WTC11 (cell line): ENCODE data around the gene RNPS1.

ENCODE experiments used
- ATF3 ChIP-seq: sonication (generic); formaldehyde crosslinking; conservative IDR thresholded peaks from 2 replicates; pipeline ENCODE4 v1.8.1; 2022; ENCODE audit warnings: mild to moderate bottlenecking, missing genetic modification reagents
- ZBTB43 ChIP-seq: sonication (generic); formaldehyde crosslinking; IDR thresholded peaks from 2 replicates; pipeline ENCODE4 v1.8.1; 2023; ENCODE audit warnings: mild to moderate bottlenecking, missing genetic modification reagents
- ZNF532 ChIP-seq: fragments of 250-450 bp; sonication (Bioruptor Pico); IDR thresholded peaks from 2 replicates; pipeline ENCODE4 v1.9.0; 2021; ENCODE audit warnings: mild to moderate bottlenecking, borderline replicate concordance

GRCh38 chr16:2209258-2210008, 58.5 kb downstream of the RNPS1 start:
- TF ChIP-seq ATF3 (CRISPR knock-in tag) (no peak), ZNF532 (CRISPR knock-in tag) (no peak), ZBTB43 (CRISPR knock-in tag) (no peak)
